ENCODE data around the gene TENT4A. TPM values are rescaled to one million over a fixed set of nuclear protein-coding genes. Genes with fewer than 3 reads are reported as not detected.

TENT4A gene
- total and polyA plus RNA-seq, 7 experiments from 2014 or later, result 1.6 to 61.4 (median 50.7) TPM

GRCh38 chr5:6758236-6758635 lies 45.0 kb downstream of the TENT4A start:
- H3K27me3 Mint-ChIP-seq, result no peaks in the 10 kb centered on the region
- no peak overlapping the region for H3K4me3 Mint-ChIP-seq
- Histone ChIP-seq H3K9me3 (ENCODE audit: control insufficient read depth in 2 of 3, low read length in 3 of 3) (no peaks in the 10 kb centered on the region), H3K27me3 (ENCODE audit: control insufficient read depth in 2 of 2, insufficient read depth in 2 of 2, low read length in 2 of 2) (no peaks in the 10 kb centered on the region), H3K27ac (ENCODE audit: low read depth, low read length) (no peak overlapping the region), H3K36me3 (ENCODE audit: control insufficient read depth in 2 of 3, insufficient read depth in 3 of 3, low read length in 3 of 3) (peaks cover 17 to 37% (median 19%) of the 10 kb centered on the region in 3 experiments), H3K4me3 (ENCODE audit: low read length) (no peak overlapping the region), H3K4me1 (ENCODE audit: control insufficient read depth in 2 of 2, insufficient read depth in 2 of 2, low read length in 2 of 2) (no peaks in the 10 kb centered on the region)
- no peaks in the 10 kb centered on the region for H3K4me1 Mint-ChIP-seq
- intact Hi-C loops (cut with micrococcal nuclease), result no loop called here
- POLR2A ChIA-PET, result no interaction called here
- H3K9me3 Mint-ChIP-seq, result no peaks in the 10 kb centered on the region
- DNase-seq (no peak), ATAC-seq (peak; percentile 20)
- H3K27ac Mint-ChIP-seq, result peak overlapping the region in 1 of 9 donors; percentile 12
- H3K36me3 Mint-ChIP-seq, result peaks cover 7 to 43% (median 16%) of the 10 kb centered on the region in 5 donors
- CTCF ChIA-PET, result no interaction called here

DNA sequence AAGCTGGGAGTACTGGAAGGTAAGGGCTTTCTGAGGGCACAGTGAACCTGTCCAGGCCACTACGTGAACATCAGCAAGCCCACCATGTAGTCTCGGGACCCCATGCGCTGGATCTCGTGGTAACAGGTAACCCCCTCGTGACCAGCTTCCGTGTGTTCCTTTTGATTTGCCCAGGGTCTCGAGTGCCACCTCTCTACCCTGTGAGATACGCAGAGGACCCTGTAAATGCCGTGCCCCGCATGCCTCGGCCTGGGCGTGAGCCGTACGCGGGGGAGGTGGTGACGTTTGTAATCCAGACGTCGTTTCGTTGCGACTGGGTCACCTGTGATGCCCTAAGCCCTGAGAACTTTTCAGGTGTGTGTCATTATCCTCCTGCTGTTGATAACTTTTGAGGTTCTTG lies 45.5 kb downstream of the TENT4A start:
- Mint-ChIP-seq H3K4me1 (no peaks in the 10 kb centered on the region), H3K27me3 (no peaks in the 10 kb centered on the region), H3K9me3 (no peaks in the 10 kb centered on the region), H3K4me3 (no peak overlapping the region), H3K36me3 (peaks cover 3 to 40% (median 14%) of the 10 kb centered on the region in 5 donors), H3K27ac (no peak overlapping the region)
- no peak overlapping the region for H3K4me3 ChIP-seq (ENCODE audit: low read length)
- POLR2A ChIA-PET, result no interaction called here
- DNase-seq, result no peak
- CTCF ChIA-PET, result no interaction called here
- ATAC-seq, result peak; percentile 17
- intact Hi-C loops (cut with micrococcal nuclease), result no loop called here
- no peak overlapping the region for H3K27ac ChIP-seq (ENCODE audit: low read depth, low read length)
- no peaks in the 10 kb centered on the region for H3K4me1 ChIP-seq (ENCODE audit: control insufficient read depth in 2 of 2, insufficient read depth in 2 of 2, low read length in 2 of 2)
- H3K36me3 ChIP-seq (ENCODE audit: control insufficient read depth in 2 of 3, insufficient read depth in 3 of 3, low read length in 3 of 3), result peaks cover 14 to 32% (median 16%) of the 10 kb centered on the region in 3 experiments
- no peaks in the 10 kb centered on the region for H3K9me3 ChIP-seq (ENCODE audit: control insufficient read depth in 2 of 3, low read length in 3 of 3)
- H3K27me3 ChIP-seq (ENCODE audit: control insufficient read depth in 2 of 2, insufficient read depth in 2 of 2, low read length in 2 of 2), result no peaks in the 10 kb centered on the region

DNA sequence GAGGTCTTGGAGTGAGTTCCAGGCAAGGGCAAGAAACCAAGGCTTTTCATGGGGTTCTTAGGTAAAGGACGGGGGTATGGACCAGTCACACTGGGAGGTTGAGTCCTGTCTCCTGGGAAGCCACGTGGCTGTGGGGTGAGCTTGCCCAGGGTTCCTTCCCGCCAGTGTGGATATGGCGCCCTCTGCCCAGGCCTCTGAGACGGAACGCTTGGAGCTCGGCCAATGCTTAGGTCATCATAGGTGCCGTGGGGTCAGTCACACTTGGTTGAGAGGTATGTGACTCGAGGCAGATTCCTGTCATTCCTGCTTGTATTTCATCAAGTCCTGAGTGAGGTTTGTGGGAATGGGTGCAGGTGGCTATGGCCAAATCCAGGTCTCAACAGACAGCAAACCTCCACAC lies 46.2 kb downstream of the TENT4A start:
- no peak for ATAC-seq
- Histone ChIP-seq H3K4me3 (ENCODE audit: low read length) (no peak overlapping the region), H3K9me3 (ENCODE audit: control insufficient read depth in 2 of 3, low read length in 3 of 3) (no peaks in the 10 kb centered on the region), H3K4me1 (ENCODE audit: control insufficient read depth in 2 of 2, insufficient read depth in 2 of 2, low read length in 2 of 2) (no peaks in the 10 kb centered on the region), H3K27ac (ENCODE audit: low read depth, low read length) (no peak overlapping the region), H3K36me3 (ENCODE audit: control insufficient read depth in 2 of 3, insufficient read depth in 3 of 3, low read length in 3 of 3) (peaks cover 12 to 25% (median 16%) of the 10 kb centered on the region in 3 experiments), H3K27me3 (ENCODE audit: control insufficient read depth in 2 of 2, insufficient read depth in 2 of 2, low read length in 2 of 2) (no peaks in the 10 kb centered on the region)
- H3K27me3 Mint-ChIP-seq, result no peaks in the 10 kb centered on the region
- intact Hi-C loops (cut with micrococcal nuclease), result no loop called here
- peaks cover 0 to 35% (median 11%) of the 10 kb centered on the region in 5 donors for H3K36me3 Mint-ChIP-seq
- peak overlapping the region in 2 of 9 donors; percentile 10 to 51 for H3K27ac Mint-ChIP-seq
- peaks cover 0 to under 1% (median 0%) of the 10 kb centered on the region in 7 donors for H3K4me1 Mint-ChIP-seq
- POLR2A ChIA-PET, result no interaction called here
- no peaks in the 10 kb centered on the region for H3K9me3 Mint-ChIP-seq
- DNase-seq, result no peak
- H3K4me3 Mint-ChIP-seq, result no peak overlapping the region
- CTCF ChIA-PET, result no interaction called here

DNA sequence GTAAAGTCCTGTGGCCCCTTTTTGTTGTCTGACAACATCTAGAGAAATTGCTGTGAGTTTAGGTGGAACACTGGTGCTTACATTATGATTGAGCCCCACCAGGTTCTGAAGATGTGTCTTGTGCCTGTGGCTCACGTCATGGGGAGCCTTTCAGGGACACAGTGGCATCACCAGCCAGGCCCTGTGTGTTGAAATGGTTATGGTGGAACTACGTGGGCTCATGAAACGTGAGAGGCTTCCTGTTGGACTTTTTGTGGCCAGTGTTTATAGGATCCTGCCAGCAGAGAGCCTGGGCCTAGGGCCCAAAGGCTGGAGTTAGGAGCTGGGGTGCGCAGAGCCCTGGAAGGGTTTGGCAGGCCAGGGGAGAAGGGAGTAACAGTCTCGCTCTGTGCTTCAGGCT lies 46.8 kb downstream of the TENT4A start:
- no peak overlapping the region for H3K4me3 ChIP-seq (ENCODE audit: low read length)
- ChIA-PET CTCF (no interaction called here), POLR2A (no interaction called here)
- Mint-ChIP-seq H3K27me3 (no peaks in the 10 kb centered on the region), H3K4me3 (no peak overlapping the region), H3K27ac (no peak overlapping the region), H3K36me3 (peaks cover 0 to 32% (median 8%) of the 10 kb centered on the region in 5 donors), H3K4me1 (peaks cover 0 to 4% (median 0%) of the 10 kb centered on the region in 7 donors), H3K9me3 (no peaks in the 10 kb centered on the region)
- H3K36me3 ChIP-seq (ENCODE audit: control insufficient read depth in 2 of 3, insufficient read depth in 3 of 3, low read length in 3 of 3), result peaks cover 11 to 20% (median 13%) of the 10 kb centered on the region in 3 experiments
- no peaks in the 10 kb centered on the region for H3K9me3 ChIP-seq (ENCODE audit: control insufficient read depth in 2 of 3, low read length in 3 of 3)
- H3K4me1 ChIP-seq (ENCODE audit: control insufficient read depth in 2 of 2, insufficient read depth in 2 of 2, low read length in 2 of 2), result no peaks in the 10 kb centered on the region
- DNase-seq (no peak), ATAC-seq (no peak)
- intact Hi-C loops (cut with micrococcal nuclease), result loop anchor here in 1 of 2 donors (5.0 kb wide), 1 partner anchor 1097 kb away; no protein-coding TSS in a partner anchor
- H3K27ac ChIP-seq (ENCODE audit: low read depth, low read length), result no peak overlapping the region
- H3K27me3 ChIP-seq (ENCODE audit: control insufficient read depth in 2 of 2, insufficient read depth in 2 of 2, low read length in 2 of 2), result no peaks in the 10 kb centered on the region

- H3K27ac ChIP-seq (ENCODE audit: low read depth, low read length), result no peak overlapping the region
- ChIA-PET POLR2A (no interaction called here), CTCF (no interaction called here)
- no peak overlapping the region for H3K4me3 ChIP-seq (ENCODE audit: low read length)
- no peaks in the 10 kb centered on the region for H3K4me1 ChIP-seq (ENCODE audit: control insufficient read depth in 2 of 2, insufficient read depth in 2 of 2, low read length in 2 of 2)
- peaks cover 5 to 13% (median 7%) of the 10 kb centered on the region in 3 experiments for H3K36me3 ChIP-seq (ENCODE audit: control insufficient read depth in 2 of 3, insufficient read depth in 3 of 3, low read length in 3 of 3)
- Mint-ChIP-seq H3K4me3 (no peak overlapping the region), H3K36me3 (peaks cover 0 to 25% (median 2%) of the 10 kb centered on the region in 5 donors), H3K27me3 (no peaks in the 10 kb centered on the region), H3K9me3 (no peaks in the 10 kb centered on the region), H3K27ac (peak overlapping the region in 2 of 9 donors; percentile 14 to 25), H3K4me1 (peaks cover 0 to 4% (median 3%) of the 10 kb centered on the region in 7 donors)
- no peaks in the 10 kb centered on the region for H3K9me3 ChIP-seq (ENCODE audit: control insufficient read depth in 2 of 3, low read length in 3 of 3)
- intact Hi-C loops (cut with micrococcal nuclease), result loop anchor here in 1 of 2 donors (5.0 kb wide), 1 partner anchor 1097 kb away; no protein-coding TSS in a partner anchor
- no peaks in the 10 kb centered on the region for H3K27me3 ChIP-seq (ENCODE audit: control insufficient read depth in 2 of 2, insufficient read depth in 2 of 2, low read length in 2 of 2)
- DNase-seq (no peak), ATAC-seq (no peak)
Measured at GRCh38 chr5:6760686-6761085, 47.5 kb downstream of the TENT4A start.

DNA sequence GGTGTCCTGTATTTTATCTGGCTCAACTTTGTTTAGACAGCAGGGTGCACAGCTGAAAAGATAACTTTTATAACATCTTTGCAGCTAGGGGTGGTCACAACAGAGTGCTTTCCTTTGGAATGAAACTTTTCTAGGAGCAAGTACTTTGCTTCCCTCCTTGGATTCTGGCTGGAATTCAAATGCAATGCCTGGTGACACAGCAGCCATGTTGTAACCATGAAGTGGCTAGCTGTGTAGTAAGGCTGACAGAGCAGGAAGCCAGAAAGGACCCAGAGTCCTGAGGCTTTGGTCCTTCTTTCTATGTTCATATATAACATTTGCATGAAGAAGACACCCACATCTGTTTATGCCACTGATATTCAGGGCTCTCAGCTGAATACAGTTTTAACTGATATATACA lies 48.1 kb downstream of the TENT4A start:
- peaks cover 0 to 7% (median 6%) of the 10 kb centered on the region in 7 donors for H3K4me1 Mint-ChIP-seq
- no peaks in the 10 kb centered on the region for H3K27me3 Mint-ChIP-seq
- ATAC-seq (no peak), DNase-seq (no peak)
- no peak overlapping the region for H3K27ac ChIP-seq (ENCODE audit: low read depth, low read length)
- no peaks in the 10 kb centered on the region for H3K4me1 ChIP-seq (ENCODE audit: control insufficient read depth in 2 of 2, insufficient read depth in 2 of 2, low read length in 2 of 2)
- H3K27ac Mint-ChIP-seq, result no peak overlapping the region
- CTCF ChIA-PET, result no interaction called here
- H3K9me3 ChIP-seq (ENCODE audit: control insufficient read depth in 2 of 3, low read length in 3 of 3), result no peaks in the 10 kb centered on the region
- H3K27me3 ChIP-seq (ENCODE audit: control insufficient read depth in 2 of 2, insufficient read depth in 2 of 2, low read length in 2 of 2), result no peaks in the 10 kb centered on the region
- intact Hi-C loops (cut with micrococcal nuclease), result loop anchor here in 1 of 2 donors (5.0 kb wide), 1 partner anchor 1096 kb away; no protein-coding TSS in a partner anchor
- H3K36me3 Mint-ChIP-seq, result peaks cover 0 to 18% (median 0%) of the 10 kb centered on the region in 5 donors
- no peak overlapping the region for H3K4me3 ChIP-seq (ENCODE audit: low read length)
- H3K9me3 Mint-ChIP-seq, result no peaks in the 10 kb centered on the region
- H3K4me3 Mint-ChIP-seq, result no peak overlapping the region
- peaks cover 0 to 6% (median 5%) of the 10 kb centered on the region in 3 experiments for H3K36me3 ChIP-seq (ENCODE audit: control insufficient read depth in 2 of 3, insufficient read depth in 3 of 3, low read length in 3 of 3)
- POLR2A ChIA-PET, result no interaction called here

GRCh38 chr5:6762116-6762515 lies 48.9 kb downstream of the TENT4A start:
- Histone ChIP-seq H3K4me1 (ENCODE audit: control insufficient read depth in 2 of 2, insufficient read depth in 2 of 2, low read length in 2 of 2) (no peaks in the 10 kb centered on the region), H3K27me3 (ENCODE audit: control insufficient read depth in 2 of 2, insufficient read depth in 2 of 2, low read length in 2 of 2) (no peaks in the 10 kb centered on the region), H3K36me3 (ENCODE audit: control insufficient read depth in 2 of 3, insufficient read depth in 3 of 3, low read length in 3 of 3) (peaks cover 0 to 2% (median 0%) of the 10 kb centered on the region in 3 experiments), H3K9me3 (ENCODE audit: control insufficient read depth in 2 of 3, low read length in 3 of 3) (no peaks in the 10 kb centered on the region), H3K4me3 (ENCODE audit: low read length) (no peak overlapping the region), H3K27ac (ENCODE audit: low read depth, low read length) (no peak overlapping the region)
- Mint-ChIP-seq H3K4me1 (peaks cover 0 to 7% (median 6%) of the 10 kb centered on the region in 7 donors), H3K36me3 (peaks cover 0 to 12% (median 0%) of the 10 kb centered on the region in 5 donors), H3K4me3 (no peak overlapping the region), H3K9me3 (no peaks in the 10 kb centered on the region), H3K27ac (no peak overlapping the region), H3K27me3 (no peaks in the 10 kb centered on the region)
- intact Hi-C loops (cut with micrococcal nuclease), result loop anchor here in 1 of 2 donors (5.0 kb wide), 1 partner anchor 1095 kb away; no protein-coding TSS in a partner anchor
- ChIA-PET POLR2A (no interaction called here), CTCF (no interaction called here)
- no peak for ATAC-seq
- DNase-seq, result no peak
